Spleen (tissue), 11 donors: ENCODE data around the gene HSH2D. TPM values are rescaled to one million over a fixed set of nuclear protein-coding genes. Genes with fewer than 3 reads are reported as not detected.

Source experiments
- DNase-seq: peaks from one replicate; pipeline ENCODE4 v3.0.0-alpha.2; 2020
- H3K27ac ChIP-seq, 8 donors: fragments of 200-600 bp; sonication (generic) in 7 of 8; 1 replicate in 4 of 8; 2 replicates in 4 of 8; pipeline versions ENCODE4 v1.5.0 to v1.8.0; 2016 to 2021; ENCODE audit warnings: inconsistent platforms in 4 of 8, mild to moderate bottlenecking in 4 of 8, moderate library complexity in 1 of 8
- H3K27me3 ChIP-seq, 7 donors: fragments of 200-600 bp; sonication (generic) in 6 of 7; replicated peaks in 1 of 7; 1 replicate in 4 of 7; 2 replicates in 3 of 7; pipeline versions ENCODE4 v1.5.0 to v1.8.0; 2016 to 2021; ENCODE audit warnings: inconsistent platforms in 3 of 7, mild to moderate bottlenecking in 1 of 7
- H3K36me3 ChIP-seq, 6 donors: fragments of 200-600 bp; sonication (generic) in 5 of 6; 1 replicate in 4 of 6; 2 replicates in 2 of 6; pipeline versions ENCODE4 v1.5.0 to v1.8.0; 2016 to 2021; ENCODE audit warnings: inconsistent platforms in 2 of 6
- H3K4me1 ChIP-seq, 6 donors: fragments of 200-600 bp; sonication (generic) in 5 of 6; 1 replicate in 3 of 6; 2 replicates in 3 of 6; pipeline versions ENCODE4 v1.5.0 to v1.8.0; 2016 to 2021; ENCODE audit warnings: inconsistent platforms in 3 of 6
- H3K4me3 ChIP-seq, 8 donors: fragments of 200-600 bp; sonication (generic) in 7 of 8; 1 replicate in 4 of 8; 2 replicates in 4 of 8; pipeline versions ENCODE4 v1.5.0 to v1.8.0; 2016 to 2021; ENCODE audit warnings: inconsistent platforms in 4 of 8, mild to moderate bottlenecking in 4 of 8, moderate library complexity in 2 of 8
- H3K9me3 ChIP-seq, 8 donors: fragments of 200-600 bp; sonication (generic) in 7 of 8; 1 replicate in 4 of 8; 2 replicates in 4 of 8; pipeline versions ENCODE4 v1.5.0 to v1.8.0; 2016 to 2021; ENCODE audit warnings: inconsistent platforms in 4 of 8
- CTCF ChIP-seq, 11 experiments: fragments of 200-600 bp in 7 of 11; fragments of 450-650 bp in 4 of 11; sonication (generic) in 4 of 11; IDR thresholded peaks in 8 of 11; conservative IDR thresholded peaks in 3 of 11; 1 replicate in 7 of 11; 2 replicates in 4 of 11; pipeline versions ENCODE4 v1.4.0 to v1.8.0; 2016 to 2021; ENCODE audit warnings: antibody characterized with exemption in 11 of 11, inconsistent platforms in 4 of 11, mild to moderate bottlenecking in 1 of 11
- POLR2A ChIP-seq, 3 donors: fragments of 450-650 bp; IDR thresholded peaks; one replicate each; pipeline ENCODE4 v1.5.1; 2017; ENCODE audit warnings: antibody characterized with exemption in 3 of 3, mild to moderate bottlenecking in 1 of 3
- POLR2AphosphoS5 ChIP-seq, 3 donors: sonication (generic); formaldehyde crosslinking; IDR thresholded peaks; one replicate each; pipeline ENCODE4 v1.5.1; 2017; ENCODE audit warnings: antibody characterized with exemption in 3 of 3
- WGBS, 5 donors: extraction: QIAGEN DNeasy Blood & Tissue Kit in 3 of 5; methylation state at CpG; one replicate each; pipeline versions ENCODE4 v1.1.5 to v1.1.7; 2013 to 2018; 5-methylcytosine and 5-hydroxymethylcytosine counted together
- intact Hi-C: fragments of 100-400 bp; cut with DNase I; formaldehyde crosslinking; loops from one replicate; pipeline ENCODE4 v1.15.0; 2023; ENCODE audit warnings: low total_unique reads
- polyA plus RNA-seq, 3 donors: library from polyadenylated mRNA; stranded (reverse); fragments of 200-250 nt; gene quantifications; one replicate each; pipeline ENCODE4 v1.2.1, GENCODE V29; 2013
- total RNA-seq, 7 donors: library from RNA; depleted of rRNA in 3 of 7; stranded (reverse); fragments of >200 nt in 3 of 7; fragmentation: NEBNext Ultra II Directional in 4 of 7; extraction: Animal tissue kit (Norgen Biotek cat#: 25700) in 4 of 7; gene quantifications; one replicate each; pipeline versions ENCODE4 v1.1.0 to v1.2.1, GENCODE V29; 2016 to 2021
- donor health status: healthy with polysubstance abuse.
- donor health status: DM: no; HTN: no; CAD: no; lungs with moderate emphysema.
- donor health status: DM: no; HTN: no; CAD: no.
- donor health status: Bipolar disorder and iron deficiency.
- donor health status: healthy.
- donor health status: DM: no; HTN: no; CAD: no.
- donor health status: DM: yes; HTN: yes; CAD: no.

Gene HSH2D
- total and polyA plus RNA-seq, 10 donors = 39.6 to 119 (median 61.4) TPM

DNA sequence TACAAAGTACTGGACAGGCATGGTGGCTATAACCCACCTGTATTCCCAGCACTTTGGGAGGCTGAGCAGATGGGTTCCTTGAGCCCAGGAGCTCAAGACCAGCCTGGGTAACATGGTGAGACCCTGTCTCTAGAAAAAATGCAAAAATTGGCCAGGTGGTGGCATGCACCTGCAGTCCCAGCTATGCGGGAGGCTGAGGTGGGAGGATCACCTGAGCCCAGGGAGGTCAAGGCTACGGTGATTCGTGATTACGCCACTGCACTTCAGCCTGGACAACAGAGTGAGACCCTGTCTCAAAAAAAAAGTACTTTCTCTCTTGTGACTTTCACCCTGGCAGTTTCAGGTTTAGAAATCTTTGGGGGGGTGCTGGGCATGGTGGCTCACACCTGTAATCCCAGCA, 43.0 kb upstream of the HSH2D start:
- no peaks in the 10 kb centered on the region for H3K27me3 ChIP-seq
- WGBS, 5 donors = 82 to 94% (median 92%) methylated on average over 3 to 4 of the region's 4 CpGs

GRCh38 chr19:16104722-16105121, 38.8 kb upstream of the HSH2D start:
- WGBS, 5 donors = 51 to 66% (median 60%) methylated on average over 6 of the region's 6 CpGs

More for the DNA sequence above, 43.0 kb upstream of the HSH2D start:
- intact Hi-C loops = no loop called here
- no peaks in the 10 kb centered on the region for H3K9me3 ChIP-seq
- H3K36me3 ChIP-seq = peaks cover 3 to 100% (median 85%) of the 10 kb centered on the region in 6 donors
- DNase-seq = no peak
- no peak for TF ChIP-seq CTCF (IDR thresholded peaks at IDR 0.05 in 8 of 11, conservative IDR thresholded peaks at IDR 0.05 in 3 of 11)
- TF ChIP-seq POLR2AphosphoS5 (IDR thresholded peaks at IDR 0.05) = no peak
- no peak for TF ChIP-seq POLR2A (IDR thresholded peaks at IDR 0.05)
- no peak overlapping the region for H3K27ac ChIP-seq
- H3K4me1 ChIP-seq = peaks cover 0 to 58% (median 35%) of the 10 kb centered on the region in 6 donors
- H3K4me3 ChIP-seq = no peak overlapping the region

GRCh38 chr19:16106121-16106520, 37.4 kb upstream of the HSH2D start:
- H3K4me1 ChIP-seq = peaks cover 0 to 47% (median 28%) of the 10 kb centered on the region in 6 donors
- no peaks in the 10 kb centered on the region for H3K27me3 ChIP-seq
- peak overlapping the region in 3 of 8 donors; percentile 49 to 75 (median 74) for H3K27ac ChIP-seq
- no peak for DNase-seq
- intact Hi-C loops = no loop called here
- H3K4me3 ChIP-seq = no peak overlapping the region
- 11 to 37% (median 17%) methylated on average over 3 of the region's 3 CpGs for WGBS, 5 donors
- H3K36me3 ChIP-seq = peaks cover 0 to 54% (median 34%) of the 10 kb centered on the region in 6 donors
- TF ChIP-seq POLR2AphosphoS5 (IDR thresholded peaks at IDR 0.05) (no peak), POLR2A (IDR thresholded peaks at IDR 0.05) (no peak), CTCF (IDR thresholded peaks at IDR 0.05 in 8 of 11, conservative IDR thresholded peaks at IDR 0.05 in 3 of 11) (no peak)
- no peaks in the 10 kb centered on the region for H3K9me3 ChIP-seq

More at GRCh38 chr19:16104722-16105121, 38.8 kb upstream of the HSH2D start:
- intact Hi-C loops = no loop called here
- DNase-seq = no peak
- peak overlapping the region in 1 of 8 donors; percentile 17 for H3K4me3 ChIP-seq
- H3K36me3 ChIP-seq = peaks cover 3 to 68% (median 48%) of the 10 kb centered on the region in 6 donors
- no peaks in the 10 kb centered on the region for H3K27me3 ChIP-seq
- H3K9me3 ChIP-seq = no peaks in the 10 kb centered on the region
- no peak for TF ChIP-seq CTCF (IDR thresholded peaks at IDR 0.05 in 8 of 11, conservative IDR thresholded peaks at IDR 0.05 in 3 of 11)
- TF ChIP-seq POLR2AphosphoS5 (IDR thresholded peaks at IDR 0.05) = no peak
- TF ChIP-seq POLR2A (IDR thresholded peaks at IDR 0.05) = no peak
- H3K27ac ChIP-seq = peak overlapping the region; percentile 43 to 81 (median 68)
- peaks cover 0 to 39% (median 21%) of the 10 kb centered on the region in 6 donors for H3K4me1 ChIP-seq

- no peaks in the 10 kb centered on the region for H3K27me3 ChIP-seq
- H3K4me1 ChIP-seq = peaks cover 32 to 58% (median 51%) of the 10 kb centered on the region in 6 donors
- peaks cover 0 to 40% (median 6%) of the 10 kb centered on the region in 6 donors for H3K36me3 ChIP-seq
- peak within 1 kb of the TSS; percentile 77 to 97 (median 93) for H3K27ac ChIP-seq
- TF ChIP-seq POLR2AphosphoS5 (IDR thresholded peaks at IDR 0.05) (peak; percentile 90 to 98 (median 93)), POLR2A (IDR thresholded peaks at IDR 0.05) (no peak), CTCF (IDR thresholded peaks at IDR 0.05 in 8 of 11, conservative IDR thresholded peaks at IDR 0.05 in 3 of 11) (peak; percentile 99 to 100 (median 100))
- H3K4me3 ChIP-seq = peak within 1 kb of the TSS; percentile 71 to 92 (median 82)
- WGBS, 5 donors = 0 to 2% (median 1%) methylated on average over 43 to 81 of the region's 81 CpGs
- peak; percentile 100 for DNase-seq
- no peaks in the 10 kb centered on the region for H3K9me3 ChIP-seq
- intact Hi-C loops = loop anchor here (5.0 to 10.0 kb wide), 2 partner anchors 44 to 73 kb away; partner anchors contain the start of gene FAM32A
These were observed 32.2 kb upstream of the HSH2D start, which contains the start of gene RAB8A for GRCh38 chr19:16111160-16111908. Gene RAB8A, plus strand, starts transcription at chr19:16111889. Its CDS starts 13 bp downstream, at chr19:16111902.
